Subcutaneous abdominal adipose tissue (tissue), 5 donors: ENCODE data around the gene ZHX3.
A peak's percentile ranks its signal among the peaks of the same experiment; 100 is the strongest.

Experiments used
- H3K27ac ChIP-seq: one replicate; pipeline ENCODE4 v1.7.0; 2013; ENCODE audit warnings: low read depth, mild to moderate bottlenecking, inconsistent platforms, low read length, moderate library complexity
- H3K27me3 ChIP-seq, 5 donors: one replicate each; pipeline ENCODE4 v1.7.0; 2013; ENCODE audit warnings: low read length in 5 of 5, inconsistent platforms in 1 of 5; ENCODE audit not compliant: control insufficient read depth in 5 of 5, insufficient read depth in 4 of 5
- H3K36me3 ChIP-seq, 5 donors: one replicate each; pipeline ENCODE4 v1.7.0; 2013; ENCODE audit warnings: low read length in 5 of 5; ENCODE audit not compliant: control insufficient read depth in 5 of 5, insufficient read depth in 5 of 5
- H3K4me1 ChIP-seq, 5 donors: one replicate each; pipeline ENCODE4 v1.7.0; 2013; ENCODE audit warnings: low read length in 5 of 5, mild to moderate bottlenecking in 3 of 5, moderate library complexity in 1 of 5; ENCODE audit not compliant: control insufficient read depth in 5 of 5, insufficient read depth in 5 of 5
- H3K4me3 ChIP-seq, 5 donors: one replicate each; pipeline ENCODE4 v1.7.0; 2013; ENCODE audit warnings: low read length in 5 of 5, low read depth in 1 of 5
- H3K9ac ChIP-seq, 5 donors: one replicate each; pipeline ENCODE4 v1.7.0; 2013; ENCODE audit warnings: low read length in 5 of 5, mild to moderate bottlenecking in 4 of 5, moderate library complexity in 3 of 5
- H3K9me3 ChIP-seq, 5 donors: one replicate each; pipeline ENCODE4 v1.7.0; 2013; ENCODE audit warnings: low read length in 5 of 5; ENCODE audit not compliant: control insufficient read depth in 5 of 5
- donor health status: healthy.
- donor health status: healthy.
- donor health status: healthy.
- donor health status: healthy.
- donor health status: healthy.

Gene ZHX3

GRCh38 chr20:41178495-41178894 is 139.0 kb downstream of the ZHX3 start:
- peaks cover 0 to 60% (median 48%) of the 10 kb centered on the region in 5 donors for H3K36me3 ChIP-seq
- H3K4me3 ChIP-seq, result no peak overlapping the region
- H3K9me3 ChIP-seq, result no peaks in the 10 kb centered on the region
- peaks cover 0 to 16% (median 5%) of the 10 kb centered on the region in 5 donors for H3K4me1 ChIP-seq
- H3K9ac ChIP-seq, result peak overlapping the region in 1 of 5 donors; percentile 5
- no peaks in the 10 kb centered on the region for H3K27me3 ChIP-seq
- no peak overlapping the region for H3K27ac ChIP-seq

- no peaks in the 10 kb centered on the region for H3K27me3 ChIP-seq
- H3K9me3 ChIP-seq, result no peaks in the 10 kb centered on the region
- H3K36me3 ChIP-seq, result peaks cover 0 to 59% (median 49%) of the 10 kb centered on the region in 5 donors
- H3K4me1 ChIP-seq, result peaks cover 2 to 25% (median 8%) of the 10 kb centered on the region in 5 donors
- no peak overlapping the region for H3K9ac ChIP-seq
- H3K27ac ChIP-seq, result no peak overlapping the region
- no peak overlapping the region for H3K4me3 ChIP-seq
Observed at GRCh38 chr20:41177636-41178035, 139.9 kb downstream of the ZHX3 start.

GRCh38 chr20:41176711-41177552 is 140.6 kb downstream of the ZHX3 start:
- Histone ChIP-seq H3K4me3 (no peak overlapping the region), H3K36me3 (peaks cover 0 to 59% (median 48%) of the 10 kb centered on the region in 5 donors), H3K9ac (no peak overlapping the region), H3K9me3 (no peaks in the 10 kb centered on the region), H3K4me1 (peaks cover 6 to 32% (median 15%) of the 10 kb centered on the region in 5 donors), H3K27me3 (no peaks in the 10 kb centered on the region), H3K27ac (no peak overlapping the region)

- no peaks in the 10 kb centered on the region for H3K27me3 ChIP-seq
- no peak overlapping the region for H3K9ac ChIP-seq
- peaks cover 0 to 63% (median 49%) of the 10 kb centered on the region in 5 donors for H3K36me3 ChIP-seq
- peak overlapping the region; percentile 13 for H3K27ac ChIP-seq
- H3K9me3 ChIP-seq, result no peaks in the 10 kb centered on the region
- H3K4me1 ChIP-seq, result peaks cover 6 to 37% (median 19%) of the 10 kb centered on the region in 5 donors
- H3K4me3 ChIP-seq, result no peak overlapping the region
Observed at GRCh38 chr20:41175727-41176330, 141.7 kb downstream of the ZHX3 start.

- Histone ChIP-seq H3K9ac (no peak overlapping the region), H3K27me3 (no peaks in the 10 kb centered on the region), H3K9me3 (no peaks in the 10 kb centered on the region), H3K36me3 (peaks cover 0 to 69% (median 54%) of the 10 kb centered on the region in 5 donors), H3K27ac (peak overlapping the region; percentile 13), H3K4me1 (peaks cover 6 to 39% (median 19%) of the 10 kb centered on the region in 5 donors), H3K4me3 (no peak overlapping the region)
Observed at GRCh38 chr20:41175201-41175651, 142.3 kb downstream of the ZHX3 start.

- Histone ChIP-seq H3K27ac (no peak overlapping the region), H3K27me3 (no peaks in the 10 kb centered on the region), H3K9ac (no peak overlapping the region), H3K4me1 (peaks cover 6 to 39% (median 19%) of the 10 kb centered on the region in 5 donors), H3K9me3 (no peaks in the 10 kb centered on the region), H3K36me3 (peaks cover 0 to 73% (median 59%) of the 10 kb centered on the region in 5 donors), H3K4me3 (no peak overlapping the region)
Observed at GRCh38 chr20:41174782-41175181, 142.7 kb downstream of the ZHX3 start.

GRCh38 chr20:41174373-41174772 is 143.2 kb downstream of the ZHX3 start:
- Histone ChIP-seq H3K27ac (no peak overlapping the region), H3K4me3 (no peak overlapping the region), H3K9me3 (no peaks in the 10 kb centered on the region), H3K9ac (no peak overlapping the region), H3K36me3 (peaks cover 0 to 78% (median 63%) of the 10 kb centered on the region in 5 donors), H3K4me1 (peaks cover 6 to 39% (median 19%) of the 10 kb centered on the region in 5 donors), H3K27me3 (no peaks in the 10 kb centered on the region)

- Histone ChIP-seq H3K9me3 (no peaks in the 10 kb centered on the region), H3K4me3 (no peak overlapping the region), H3K9ac (no peak overlapping the region), H3K27ac (peak overlapping the region; percentile 30), H3K4me1 (peaks cover 6 to 34% (median 19%) of the 10 kb centered on the region in 5 donors), H3K27me3 (no peaks in the 10 kb centered on the region), H3K36me3 (peaks cover 0 to 83% (median 68%) of the 10 kb centered on the region in 5 donors)
Observed at GRCh38 chr20:41173791-41174341, 143.7 kb downstream of the ZHX3 start.

- Histone ChIP-seq H3K36me3 (peaks cover 0 to 89% (median 71%) of the 10 kb centered on the region in 5 donors), H3K4me1 (peaks cover 6 to 34% (median 19%) of the 10 kb centered on the region in 5 donors), H3K9me3 (no peaks in the 10 kb centered on the region), H3K27me3 (no peaks in the 10 kb centered on the region), H3K4me3 (no peak overlapping the region), H3K27ac (peak overlapping the region; percentile 56), H3K9ac (no peak overlapping the region)
Observed at GRCh38 chr20:41173161-41173721, 144.3 kb downstream of the ZHX3 start.
